Activated CD8-positive, alpha-beta memory T cell treated with anti-CD3 and anti-CD28 coated beads, Interleukin-2, amount 50 U/mL, for 1 hour (primary cell): Measurements from ENCODE around the gene SLC35F3.
"Not testable (repeated sequence)": the region's sequence is repeated elsewhere in the genome, so short reads cannot be mapped to it uniquely, and the experiment has no call there.

ENCODE experiments used
- DNase-seq: peaks from one replicate; pipeline ENCODE4 v3.0.0-alpha.2; 2020; ENCODE audit errors: extremely low read depth

The SLC35F3 gene

DNA sequence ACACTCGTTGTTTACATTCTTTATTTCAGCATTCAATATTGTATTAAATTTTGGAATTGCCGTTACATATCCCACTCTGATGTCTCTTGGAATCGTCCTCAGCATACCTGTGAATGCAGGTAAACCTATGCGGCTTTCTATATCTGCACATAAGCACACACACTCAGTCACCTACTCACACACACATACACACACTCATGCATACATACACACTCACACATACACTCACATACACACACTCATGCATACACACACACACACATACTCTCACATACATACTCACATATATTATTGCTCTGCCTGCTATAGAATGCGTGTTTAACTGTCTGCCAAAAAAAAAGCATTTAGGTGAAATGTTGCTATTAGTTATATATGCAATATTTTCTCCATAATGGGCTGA lies 415.6 kb downstream of the SLC35F3 start:
- no peak for DNase-seq

- DNase-seq: no peak
These were observed 416.1 kb downstream of the SLC35F3 start for GRCh38 chr1:234320549-234320948.

GRCh38 chr1:234321231-234321630 lies 416.8 kb downstream of the SLC35F3 start:
- DNase-seq: no peak

- no peak for DNase-seq
These were observed 417.6 kb downstream of the SLC35F3 start for GRCh38 chr1:234322097-234322496.

DNA sequence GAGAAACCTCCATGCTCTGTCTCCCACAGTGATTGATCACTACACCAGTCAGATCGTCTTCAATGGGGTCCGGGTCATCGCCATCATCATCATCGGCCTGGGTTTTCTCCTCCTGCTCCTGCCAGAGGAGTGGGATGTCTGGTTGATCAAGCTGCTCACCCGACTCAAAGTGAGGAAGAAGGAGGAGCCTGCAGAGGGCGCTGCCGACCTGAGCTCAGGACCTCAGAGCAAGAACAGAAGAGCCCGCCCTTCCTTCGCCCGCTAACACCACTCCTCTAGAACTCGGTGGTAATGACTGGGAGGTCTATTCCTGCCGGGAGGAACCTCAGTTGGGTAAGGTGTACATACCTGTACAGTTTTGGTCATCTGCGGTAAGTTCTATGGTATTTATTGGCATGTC lies 418.5 kb downstream of the SLC35F3 start:
- DNase-seq: no peak

DNA sequence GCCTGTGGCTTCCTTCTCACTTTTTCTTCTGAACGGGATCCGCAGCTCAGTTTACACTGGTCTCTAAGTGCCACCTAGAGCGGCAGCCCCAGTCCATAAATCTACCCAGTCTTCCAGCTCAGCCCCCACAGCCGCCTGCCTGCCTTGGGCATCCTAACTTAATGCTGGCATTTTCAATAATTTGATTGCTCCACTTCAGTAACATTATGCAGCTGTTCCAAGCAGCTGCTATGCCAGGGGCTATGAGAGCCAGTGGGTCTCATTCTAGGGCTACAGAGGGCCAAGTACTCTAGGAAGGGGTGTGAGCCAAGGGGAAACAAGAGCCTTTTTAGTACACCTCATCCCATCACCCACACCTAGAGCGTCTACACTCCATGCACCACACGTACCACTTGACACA lies 420.3 kb downstream of the SLC35F3 start:
- no peak for DNase-seq

DNA sequence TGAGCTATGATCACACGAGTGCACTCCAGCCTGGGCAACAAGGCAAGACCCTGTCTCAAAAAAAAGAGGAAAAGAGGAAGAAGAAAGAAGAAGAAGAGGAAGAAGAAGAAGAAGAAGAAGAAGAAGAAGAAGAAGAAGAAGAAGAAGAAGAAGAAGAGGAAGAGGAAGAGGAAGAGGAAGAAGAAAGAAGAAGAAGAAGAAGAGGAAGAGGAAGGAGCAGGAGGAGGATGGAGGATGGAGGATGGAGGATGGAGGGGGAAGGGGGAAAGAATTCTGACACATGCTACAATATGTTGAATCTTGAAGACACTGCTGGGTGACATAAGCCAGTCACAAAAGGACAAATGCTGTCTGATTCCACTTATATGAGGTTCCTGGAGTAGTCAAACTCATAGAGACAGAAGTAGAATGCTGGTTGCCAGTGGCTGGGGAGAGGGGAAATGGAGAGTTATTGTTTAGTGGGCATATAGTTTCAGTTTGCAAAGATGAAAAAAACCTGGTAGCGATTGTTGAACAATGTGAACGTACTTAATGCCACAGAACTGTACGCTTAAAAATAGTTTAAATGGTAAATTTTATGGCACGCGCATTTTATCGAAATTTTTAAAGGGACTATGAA lies 421.5 kb downstream of the SLC35F3 start:
- DNase-seq: no peak

DNA sequence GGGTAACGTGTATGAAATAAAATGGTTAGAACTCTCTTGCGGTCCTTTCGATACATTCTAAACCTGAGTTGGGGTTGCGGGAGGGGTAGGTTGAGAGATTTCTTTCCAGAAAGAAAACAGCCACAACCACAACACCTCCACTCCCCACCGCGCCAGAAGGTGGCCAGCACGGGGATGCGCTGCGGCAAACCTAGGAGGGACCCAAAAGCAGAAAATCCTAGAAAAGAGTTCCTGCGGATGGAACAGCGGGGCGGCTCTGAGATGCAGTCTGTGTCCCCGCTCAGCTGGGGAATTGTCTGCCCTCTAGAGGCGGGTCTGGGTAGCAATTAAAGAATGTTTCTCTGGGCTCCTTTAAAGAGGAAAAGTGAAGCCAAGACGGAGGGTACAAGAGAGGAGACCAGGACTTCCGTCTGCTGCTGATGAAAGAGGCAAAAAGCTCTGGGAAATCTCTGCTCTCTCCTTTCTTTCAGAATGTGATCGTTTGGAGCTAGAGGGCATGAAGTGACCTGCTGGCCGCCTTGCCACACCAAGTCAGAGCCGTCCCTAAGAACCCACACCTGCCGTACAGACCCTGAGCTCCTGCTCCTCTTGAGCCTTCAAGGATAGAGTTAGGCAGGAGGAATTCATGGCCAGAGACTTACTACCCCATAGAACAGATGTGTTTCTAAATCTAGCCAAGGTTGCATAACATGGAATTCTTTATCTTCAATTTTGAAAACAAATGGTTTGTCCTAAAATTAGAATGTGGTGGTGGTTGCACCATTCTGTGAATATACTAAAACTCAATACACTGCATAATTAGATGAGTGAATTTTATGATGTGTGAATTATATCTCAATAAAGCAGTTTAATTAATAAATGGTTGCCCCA lies 422.3 kb downstream of the SLC35F3 start:
- DNase-seq: no peak

- no peak for DNase-seq
These were observed 423.2 kb downstream of the SLC35F3 start for GRCh38 chr1:234327577-234328164.

DNA sequence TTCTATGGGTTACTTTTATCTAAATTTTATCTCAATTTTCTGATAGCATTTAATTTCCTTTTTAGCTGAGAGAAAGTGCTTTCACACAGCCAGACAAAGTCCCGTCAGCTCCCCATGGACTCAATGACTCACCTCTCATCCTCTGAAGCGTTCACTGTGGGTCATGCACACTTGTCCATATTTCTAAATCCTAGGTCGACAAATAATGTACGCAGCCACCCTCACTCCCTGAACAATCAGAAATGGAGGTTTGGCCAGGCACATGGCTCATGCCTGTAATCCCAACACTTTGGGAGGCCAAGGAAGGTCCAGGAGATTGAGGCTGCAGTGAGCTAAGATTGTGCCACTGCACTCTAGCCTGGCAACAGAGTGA lies 426.4 kb downstream of the SLC35F3 start:
- DNase-seq: no peak

GRCh38 chr1:234331507-234331906 lies 427.0 kb downstream of the SLC35F3 start:
- no peak for DNase-seq

DNA sequence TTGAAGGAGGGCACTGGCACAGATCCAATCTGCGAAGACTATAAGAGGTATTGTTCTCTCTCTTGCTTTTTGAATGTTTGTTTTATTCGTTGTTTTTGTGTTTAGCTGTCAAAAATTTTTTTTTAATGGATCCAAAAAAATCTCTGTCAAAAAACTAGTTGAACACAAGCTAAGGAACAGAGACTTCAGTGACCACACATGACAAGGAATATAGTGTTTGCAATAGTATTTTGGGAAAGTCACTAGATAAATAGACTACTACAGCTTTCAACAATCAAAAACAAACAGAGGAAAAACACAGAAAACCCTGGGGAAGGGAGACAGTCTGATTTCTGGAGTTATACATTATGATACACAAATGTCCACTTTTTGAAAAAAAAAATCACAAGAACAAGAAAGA lies 431.9 kb downstream of the SLC35F3 start:
- no peak for DNase-seq

DNA sequence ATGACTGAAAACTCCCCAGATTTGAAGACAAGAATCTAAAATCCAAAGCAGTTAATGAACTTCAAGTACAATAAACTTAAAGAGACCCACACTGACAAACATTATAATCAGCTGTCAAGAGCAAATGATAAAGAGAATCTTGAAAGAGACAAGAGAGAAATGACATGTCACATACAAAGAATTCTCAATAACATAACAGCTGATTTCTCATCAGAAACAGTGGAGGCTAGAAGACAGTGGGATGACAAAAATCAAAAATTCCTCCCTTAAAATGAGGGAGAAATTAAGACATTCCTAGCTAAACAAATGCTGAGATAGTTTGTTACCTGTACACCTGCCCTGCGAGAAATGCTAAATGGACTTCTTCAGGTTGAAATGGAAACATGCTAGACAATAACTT lies 432.8 kb downstream of the SLC35F3 start:
- no peak for DNase-seq

DNA sequence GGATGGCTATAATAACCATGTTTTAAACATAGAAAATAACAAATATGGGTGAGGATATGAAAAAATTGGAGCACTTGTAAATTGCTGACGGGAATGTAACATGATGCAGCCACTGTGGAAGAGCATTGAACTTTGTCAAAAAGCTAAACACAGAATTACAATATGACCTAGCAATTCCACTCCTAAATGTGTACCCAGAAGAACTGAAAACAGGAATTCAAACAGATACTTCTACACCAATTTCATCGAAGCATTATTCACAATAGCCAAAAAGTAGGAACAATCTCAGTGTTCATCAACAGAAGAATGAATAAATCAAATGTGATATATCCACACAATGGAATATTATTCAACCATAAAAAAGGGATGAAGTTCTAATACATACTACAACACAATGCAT lies 436.1 kb downstream of the SLC35F3 start:
- no peak for DNase-seq

GRCh38 chr1:234342774-234343173 lies 438.3 kb downstream of the SLC35F3 start:
- no peak for DNase-seq

DNA sequence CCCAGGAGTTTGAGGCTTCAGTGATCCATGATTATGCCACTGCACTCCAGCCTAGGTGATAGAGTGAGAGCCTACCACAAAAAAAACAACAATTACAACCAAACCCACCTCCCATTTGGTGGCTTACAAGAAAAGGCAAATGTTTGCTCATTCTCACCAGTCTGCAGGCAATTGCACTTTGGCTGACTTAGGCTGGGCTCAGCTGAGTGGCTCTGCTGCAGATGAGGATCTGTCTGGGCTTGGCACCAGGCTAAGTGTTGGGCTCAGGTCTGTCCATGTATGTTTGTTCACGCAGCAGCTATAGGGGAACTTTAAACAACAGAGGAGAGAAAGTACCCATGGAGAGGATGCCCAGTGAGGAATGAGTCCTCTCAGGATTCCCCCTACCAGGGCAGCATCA lies 440.8 kb downstream of the SLC35F3 start:
- no peak for DNase-seq

DNA sequence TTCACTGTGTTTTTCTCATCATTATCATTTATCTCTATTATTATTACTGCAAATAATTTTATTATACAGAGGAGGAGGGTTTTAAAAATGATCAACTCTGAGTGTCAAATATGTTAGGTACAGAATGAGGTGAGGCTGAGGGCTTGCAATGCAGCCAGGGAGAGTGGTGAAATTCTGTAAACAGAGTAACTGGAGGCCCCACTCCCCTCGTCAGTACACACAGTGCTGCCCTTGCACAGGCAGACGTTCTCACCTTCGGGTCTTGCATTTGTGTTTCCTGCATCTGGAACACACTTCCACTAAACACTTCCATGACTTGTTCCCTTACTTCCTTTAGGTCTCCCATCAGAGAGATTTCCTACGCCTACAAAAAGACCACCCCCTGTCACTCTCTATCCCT lies 444.5 kb downstream of the SLC35F3 start:
- no peak for DNase-seq

DNA sequence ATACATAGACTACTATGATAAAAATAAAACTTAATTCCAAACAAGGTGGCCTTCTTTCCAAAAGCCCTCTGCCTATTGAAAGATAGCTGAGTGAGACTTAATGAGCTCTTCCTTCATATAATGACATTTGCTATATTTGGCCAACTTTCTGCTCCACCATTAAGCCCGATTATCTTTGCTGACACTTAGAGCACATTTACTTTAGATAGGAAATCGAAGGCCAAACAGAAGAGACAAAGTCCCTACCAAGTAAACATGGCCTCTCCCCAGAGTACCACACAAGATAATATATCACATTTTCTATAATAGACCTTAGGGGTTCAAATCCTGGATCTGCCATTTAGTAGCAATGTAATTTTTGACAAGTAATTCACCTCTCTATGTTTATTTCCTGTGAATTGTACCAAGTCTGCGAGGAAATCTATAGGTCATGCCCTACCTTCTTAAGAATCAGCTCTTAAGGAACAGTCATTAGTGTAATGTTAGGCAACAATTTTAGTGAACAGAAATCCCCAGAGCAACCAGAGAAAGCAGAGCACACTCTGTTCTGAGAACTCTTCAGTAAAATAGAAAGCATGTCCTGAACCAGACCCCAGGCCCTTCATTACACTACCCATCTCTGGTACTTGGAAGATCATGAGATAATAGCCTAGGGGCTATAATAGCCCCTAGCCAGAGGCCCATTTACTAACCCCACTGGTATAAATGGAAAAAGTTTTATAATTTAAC lies 451.5 kb downstream of the SLC35F3 start:
- no peak for DNase-seq

DNA sequence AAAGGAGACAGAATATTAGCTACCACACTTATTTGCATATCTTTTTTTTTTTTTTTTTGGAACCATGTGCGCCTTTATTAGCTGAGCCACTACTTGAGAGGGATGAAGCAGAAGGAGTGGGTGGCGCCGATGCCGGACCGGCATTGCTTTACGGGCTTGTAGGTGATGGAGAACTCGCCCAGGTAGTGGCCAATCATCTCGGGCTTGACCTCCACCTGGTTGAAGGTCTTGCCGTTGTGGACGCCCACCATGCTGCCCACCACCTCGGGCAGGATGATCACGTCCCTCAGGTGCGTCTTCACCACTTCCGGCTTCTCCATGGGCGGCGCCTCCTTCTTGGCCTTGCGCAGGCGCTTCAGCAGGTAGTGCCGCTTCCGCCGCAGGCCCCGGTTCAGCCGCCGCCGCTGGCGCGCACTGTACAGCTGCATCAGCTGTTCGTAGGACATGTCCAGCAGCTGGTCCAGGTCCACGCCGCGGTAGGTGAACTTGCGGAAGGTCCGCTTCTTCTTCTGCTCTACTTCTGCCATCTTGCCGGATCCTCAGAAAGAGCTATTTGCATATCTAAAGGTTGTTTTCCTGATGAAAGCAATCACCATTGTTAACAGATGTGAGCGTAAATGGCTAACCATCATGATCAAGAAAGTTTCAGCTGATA lies 452.3 kb downstream of the SLC35F3 start:
- DNase-seq: not testable (repeated sequence)

DNA sequence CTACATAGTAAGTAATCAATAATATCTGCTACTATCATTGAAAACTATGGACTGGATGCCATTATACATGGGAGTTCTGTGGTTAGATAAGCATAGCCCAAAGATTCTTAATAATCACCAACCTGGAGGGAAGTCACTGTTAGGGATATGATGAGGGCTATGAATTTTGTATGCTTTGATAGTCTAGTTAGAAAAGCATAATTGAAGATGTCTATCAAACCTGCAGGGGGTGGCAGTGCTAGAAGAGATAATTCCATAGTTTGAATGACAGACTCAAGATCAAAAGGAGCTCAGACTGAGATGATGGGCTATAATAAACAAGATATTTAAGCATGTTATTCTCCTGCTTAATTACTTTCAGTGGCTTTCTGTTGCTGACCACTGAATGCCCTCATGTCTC lies 453.4 kb downstream of the SLC35F3 start:
- no peak for DNase-seq

GRCh38 chr1:234361102-234361603 lies 456.7 kb downstream of the SLC35F3 start:
- DNase-seq: no peak

GRCh38 chr1:234362558-234362957 lies 458.1 kb downstream of the SLC35F3 start:
- no peak for DNase-seq
